H1 (cell line): ENCODE measurements around the gene LGR4. TPM values are rescaled to one million over a fixed set of nuclear protein-coding genes. Genes with fewer than 3 reads are reported as not detected.
A peak's percentile ranks its signal among the peaks of the same experiment; 100 is the strongest.

ENCODE experiments used
- CTCF ChIA-PET: fragments of 300-600 bp; sonication (Branson Sonifier 250); formaldehyde crosslinking; loops from one replicate; lab custom pipeline; 2021; ENCODE audit not compliant: partially characterized antibody; lab: Charles Lee
- POLR2A ChIA-PET: fragments of 300-600 bp; sonication (Branson Sonifier 250); formaldehyde crosslinking; loops from one replicate; lab custom pipeline; 2021; ENCODE audit warnings: inconsistent platforms; ENCODE audit not compliant: partially characterized antibody; lab: Charles Lee
- DNase-seq, 2 experiments: peaks; one replicate each; pipeline versions ENCODE4 v3.0.0 to v3.0.0-alpha.2; 2010 to 2022; ENCODE audit warnings: low spot score in 2 of 2, low read depth in 1 of 2, mixed read lengths in 1 of 2
- FAIRE-seq: peaks from 2 replicates; lab custom pipeline; 2011; peaks lifted over from hg19 to GRCh38; lab: Jason Lieb, UNC
- H2AFZ ChIP-seq: 2 replicates; pipeline ENCODE4 v1.8.1; 2012; ENCODE audit warnings: low read length, inconsistent platforms
- H2AK5ac ChIP-seq: 2 replicates; pipeline ENCODE4 v1.6.1; 2013; ENCODE audit warnings: low read depth, low read length
- H2BK120ac ChIP-seq: replicated peaks from 2 replicates; pipeline ENCODE3; 2013; ENCODE audit warnings: low read depth, low read length, inconsistent platforms
- H2BK12ac ChIP-seq: 2 replicates; pipeline ENCODE4 v1.6.1; 2013; ENCODE audit warnings: low read depth, low read length
- H2BK15ac ChIP-seq: 2 replicates; pipeline ENCODE4 v1.6.1; 2013; ENCODE audit warnings: low read length
- H2BK20ac ChIP-seq: 2 replicates; pipeline ENCODE4 v1.6.1; 2013; ENCODE audit warnings: low read length
- H2BK5ac ChIP-seq: 2 replicates; pipeline ENCODE4 v1.6.1; 2013; ENCODE audit warnings: low read depth, low read length
- H3K14ac ChIP-seq: 2 replicates; pipeline ENCODE4 v1.6.1; 2013; ENCODE audit warnings: inconsistent platforms; ENCODE audit not compliant: insufficient read length
- H3K18ac ChIP-seq: 2 replicates; pipeline ENCODE4 v1.6.1; 2013; ENCODE audit warnings: low read length; ENCODE audit errors: extremely low read depth
- H3K23ac ChIP-seq: 2 replicates; pipeline ENCODE4 v1.6.1; 2013; ENCODE audit warnings: inconsistent platforms; ENCODE audit not compliant: insufficient read length
- H3K23me2 ChIP-seq: 2 replicates; pipeline ENCODE4 v1.6.1; 2013; ENCODE audit warnings: low read depth, low read length
- H3K27ac ChIP-seq: 2 replicates; pipeline ENCODE4 v1.6.1; 2011; ENCODE audit warnings: low read depth, low read length, inconsistent platforms
- H3K27me3 ChIP-seq, 4 experiments: replicated peaks in 1 of 4; 1 replicate in 1 of 4; 2 replicates in 3 of 4; pipeline versions ENCODE4 v1.6.1 to v1.8.1; 2011 to 2013; ENCODE audit warnings: low read length in 3 of 4, mild to moderate bottlenecking in 3 of 4, inconsistent platforms in 2 of 4, mixed read lengths in 2 of 4, moderate library complexity in 1 of 4; ENCODE audit not compliant: control insufficient read depth in 3 of 4, insufficient read depth in 3 of 4; ENCODE audit errors: extremely low read depth in 1 of 4
- H3K36me3 ChIP-seq, 4 experiments: 2 replicates each; pipeline versions ENCODE4 v1.6.1 to v1.8.1; 2011 to 2013; ENCODE audit warnings: mild to moderate bottlenecking in 4 of 4, low read length in 3 of 4, moderate library complexity in 2 of 4, control low read depth in 1 of 4, inconsistent platforms in 1 of 4; ENCODE audit not compliant: insufficient read depth in 4 of 4, control insufficient read depth in 2 of 4
- H3K4ac ChIP-seq: replicated peaks from 2 replicates; pipeline ENCODE3; 2013; ENCODE audit warnings: low read length, low read depth, mixed read lengths, inconsistent platforms; ENCODE audit not compliant: insufficient read length
- H3K4me1 ChIP-seq, 4 experiments: replicated peaks in 1 of 4; 1 replicate in 1 of 4; 2 replicates in 3 of 4; pipeline versions ENCODE4 v1.6.1 to v1.8.1; 2011 to 2013; ENCODE audit warnings: low read length in 3 of 4, inconsistent platforms in 2 of 4, mixed read lengths in 1 of 4; ENCODE audit not compliant: insufficient read depth in 4 of 4, control insufficient read depth in 3 of 4
- H3K4me2 ChIP-seq, 2 experiments: 2 replicates each; pipeline versions ENCODE4 v1.6.1 to v1.8.1; 2011 to 2013; ENCODE audit warnings: low read depth in 2 of 2, low read length in 2 of 2, control low read depth in 1 of 2, inconsistent platforms in 1 of 2, mild to moderate bottlenecking in 1 of 2; ENCODE audit not compliant: insufficient read depth in 1 of 2
- H3K4me3 ChIP-seq, 4 experiments: fragments of 200-600, 300-600 bp in 1 of 4; sonication (generic), shearing (Covaris generic), sonication (Bioruptor Twin) in 1 of 4; 2 replicates each; pipeline versions ENCODE4 v1.5.1 to v1.8.1; 2011 to 2016; ENCODE audit warnings: low read length in 4 of 4, low read depth in 3 of 4, control low read depth in 2 of 4, inconsistent platforms in 2 of 4, mild to moderate bottlenecking in 2 of 4, mixed read lengths in 1 of 4, moderate library complexity in 1 of 4; ENCODE audit not compliant: insufficient read depth in 2 of 4; ENCODE audit errors: extremely low read depth in 1 of 4
- H3K56ac ChIP-seq: replicated peaks from 2 replicates; pipeline ENCODE3; 2013; ENCODE audit warnings: low read depth, mild to moderate bottlenecking, mixed read lengths, low read length, inconsistent platforms; ENCODE audit not compliant: insufficient read length
- H3K79me1 ChIP-seq: 2 replicates; pipeline ENCODE4 v1.6.1; 2013; ENCODE audit warnings: low read depth, low read length, control low read depth
- H3K79me2 ChIP-seq, 2 experiments: 2 replicates each; pipeline versions ENCODE4 v1.6.1 to v1.8.1; 2012 to 2013; ENCODE audit warnings: low read length in 2 of 2, mild to moderate bottlenecking in 2 of 2, inconsistent platforms in 1 of 2; ENCODE audit not compliant: insufficient read depth in 2 of 2, control insufficient read depth in 1 of 2
- H3K9ac ChIP-seq, 4 experiments: replicated peaks in 1 of 4; 1 replicate in 1 of 4; 2 replicates in 3 of 4; pipeline versions ENCODE4 v1.6.1 to v1.8.1; 2011 to 2013; ENCODE audit warnings: low read depth in 3 of 4, low read length in 3 of 4, control low read depth in 2 of 4, mild to moderate bottlenecking in 2 of 4, moderate library complexity in 2 of 4, inconsistent platforms in 1 of 4; ENCODE audit errors: extremely low read depth in 1 of 4
- H3K9me3 ChIP-seq, 2 experiments: 2 replicates each; pipeline versions ENCODE4 v1.6.1 to v1.8.1; 2012 to 2013; ENCODE audit warnings: mild to moderate bottlenecking in 2 of 2, moderate library complexity in 2 of 2, control low read depth in 1 of 2, inconsistent platforms in 1 of 2, low read depth in 1 of 2, low read length in 1 of 2, mixed read lengths in 1 of 2; ENCODE audit not compliant: insufficient read depth in 2 of 2
- H4K20me1 ChIP-seq, 2 experiments: replicated peaks in 1 of 2; 2 replicates each; pipeline versions ENCODE3 to v1.8.1; 2011 to 2013; ENCODE audit warnings: inconsistent platforms in 2 of 2, low read length in 2 of 2, mild to moderate bottlenecking in 1 of 2; ENCODE audit not compliant: insufficient read depth in 2 of 2, control insufficient read depth in 1 of 2
- H4K5ac ChIP-seq: 2 replicates; pipeline ENCODE4 v1.6.1; 2013; ENCODE audit warnings: low read length, low read depth, mixed read lengths, inconsistent platforms; ENCODE audit not compliant: insufficient read length
- H4K8ac ChIP-seq: 2 replicates; pipeline ENCODE4 v1.8.0; 2013; ENCODE audit warnings: mild to moderate bottlenecking, moderate library complexity, low read length, inconsistent platforms; ENCODE audit not compliant: insufficient read depth; ENCODE audit errors: extremely low read depth
- H4K91ac ChIP-seq: replicated peaks from 2 replicates; pipeline ENCODE3; 2013; ENCODE audit warnings: low read length, mixed read lengths, inconsistent platforms; ENCODE audit not compliant: insufficient read length
- CHD1 ChIP-seq: IDR thresholded peaks from 2 replicates; pipeline ENCODE4 v1.6.1; 2012; ENCODE audit warnings: low read depth, low read length, improper control_type of control experiment
- CHD2 ChIP-seq: IDR thresholded peaks from 2 replicates; pipeline ENCODE4 v1.6.1; 2012; ENCODE audit warnings: low read length, improper control_type of control experiment
- CREB1 ChIP-seq: IDR thresholded peaks from 2 replicates; pipeline ENCODE4 v1.6.1; 2012; ENCODE audit warnings: inconsistent platforms
- CTCF ChIP-seq, 3 experiments: IDR thresholded peaks; 1 replicate in 2 of 3; 2 replicates in 1 of 3; pipeline versions ENCODE4 v1.5.1 to v1.6.1; 2011; ENCODE audit warnings: low read length in 3 of 3, mild to moderate bottlenecking in 3 of 3, inconsistent platforms in 2 of 3, low read depth in 1 of 3, moderate library complexity in 1 of 3; ENCODE audit not compliant: insufficient read depth in 1 of 3; ENCODE audit errors: control extremely low read depth in 1 of 3
- GABPA ChIP-seq: IDR thresholded peaks from 2 replicates; pipeline ENCODE4 v1.6.1; 2011; ENCODE audit warnings: mild to moderate bottlenecking, low read length, moderate library complexity, borderline replicate concordance; ENCODE audit not compliant: insufficient read depth
- NANOG ChIP-seq: IDR thresholded peaks from 2 replicates; pipeline ENCODE4 v1.6.1; 2011; ENCODE audit warnings: low read length, low read depth, mild to moderate bottlenecking, inconsistent platforms; ENCODE audit not compliant: insufficient read depth, poor library complexity, severe bottlenecking
- NRF1 ChIP-seq: IDR thresholded peaks from 2 replicates; pipeline ENCODE4 v1.6.1; 2011; ENCODE audit warnings: mild to moderate bottlenecking, low read depth, low read length, improper control_type of control experiment
- SIRT6 ChIP-seq: IDR thresholded peaks from one replicate; pipeline ENCODE4 v1.7.1; 2012; ENCODE audit warnings: low read length, inconsistent platforms
- TAF1 ChIP-seq: IDR thresholded peaks from 2 replicates; pipeline ENCODE4 v1.6.1; 2011; ENCODE audit warnings: mild to moderate bottlenecking, low read depth, low read length
- WGBS, 2 experiments: shearing (Covaris generic) in 1 of 2; methylation state at CpG; one replicate each; pipeline versions ENCODE4 v1.1.6 to v1.1.7; 2013 to 2015; ENCODE audit warnings: low lambda C conversion rate in 2 of 2, mixed read lengths in 2 of 2, inconsistent platforms in 1 of 2, low coverage in 1 of 2, missing lambda C conversion rate in 1 of 2; ENCODE audit not compliant: insufficient replicate concordance in 2 of 2, insufficient coverage in 1 of 2, insufficient read length in 1 of 2; ENCODE audit errors: extremely low coverage in 1 of 2, missing lambda C conversion rate in 1 of 2; 5-methylcytosine and 5-hydroxymethylcytosine counted together
- polyA plus RNA-seq, 7 experiments: library from polyadenylated mRNA; depleted of rRNA in 3 of 7; stranded (reverse) in 5 of 7; unstranded in 2 of 7; fragments of >200 nt in 5 of 7; fragments of 200-250 nt in 2 of 7; gene quantifications; 1 replicate in 5 of 7; 2 replicates in 1 of 7; 4 replicates in 1 of 7; pipeline versions ENCODE4 v1.2.1 to v1.2.3, GENCODE V29; 2011 to 2013; ENCODE audit warnings: missing spikeins in 2 of 7, mixed read lengths in 2 of 7
- total RNA-seq: library from RNA; stranded (reverse); fragmentation: NEBNext Ultra II Directional; extraction: Animal tissue kit (Norgen Biotek cat#: 25700); gene quantifications from 2 replicates; pipeline ENCODE4 v1.2.1, GENCODE V29; 2021

The LGR4 gene
- total and polyA plus RNA-seq, 2 of the 8 experiments (the other 6 are each of a cell fraction or from before 2014, with no cell fraction given) = 26.6 to 61.7 TPM

GRCh38 chr11:27387362-27387761 lies 85.2 kb downstream of the LGR4 start:
- Histone ChIP-seq H2BK12ac (no peak overlapping the region), H3K79me1 (no peaks in the 10 kb centered on the region), H3K14ac (no peak overlapping the region), H4K8ac (no peak overlapping the region), H3K27ac (no peak overlapping the region), H2BK20ac (no peak overlapping the region), H3K4me3 (no peak overlapping the region), H2AK5ac (no peak overlapping the region), H3K9me3 (no peaks in the 10 kb centered on the region), H3K4me2 (no peak overlapping the region), H2BK5ac (no peak overlapping the region), H3K4me1 (peaks cover 4 to 15% (median 9%) of the 10 kb centered on the region in 4 experiments; a peak in 5 of 7 replicates), H3K56ac (no peak overlapping the region), H3K36me3 (peaks cover 0 to 71% (median 19%) of the 10 kb centered on the region in 4 experiments; a peak in 7 of 8 replicates), H3K4ac (no peak overlapping the region), H2AFZ (no peak overlapping the region), H3K23me2 (no peaks in the 10 kb centered on the region; the same call in 1 of the 2 replicates), H4K20me1 (peaks cover 0 to 2% of the 10 kb centered on the region in 2 experiments), H4K5ac (no peak overlapping the region), H4K91ac (no peak overlapping the region), H3K23ac (no peak overlapping the region), H3K9ac (no peak overlapping the region), H3K27me3 (no peaks in the 10 kb centered on the region), H3K79me2 (peaks cover 0 to 20% of the 10 kb centered on the region in 2 experiments; a peak in 2 of 4 replicates), H2BK15ac (no peak overlapping the region), H2BK120ac (no peak overlapping the region), H3K18ac (no peak overlapping the region)
- DNase-seq (no peak), FAIRE-seq (peak; percentile 52)
- TF ChIP-seq TAF1 (no peak), CHD1 (no peak), CHD2 (no peak), CREB1 (no peak), NANOG (no peak), GABPA (no peak), CTCF (IDR thresholded peaks at IDR 0.05; ENCODE audit: control extremely low read depth in 1 of 3, insufficient read depth in 1 of 3, low read depth in 1 of 3, low read length in 3 of 3) (no peak), SIRT6 (no peak), NRF1 (no peak)
- 21% methylated on average over 2 of the region's 2 CpGs; no CpG with 5 or more reads in 1 of the 2 experiments for WGBS, 2 experiments
- CTCF ChIA-PET = interaction anchor here (0.5 to 2.4 kb wide), 2 partner anchors 98 to 103 kb away, joined by 3 to 10 read pairs; no protein-coding TSS in a partner anchor
- POLR2A ChIA-PET = interaction anchor here (1.6 kb wide), 1 partner anchor 13 kb away, joined by 3 read pairs; no protein-coding TSS in a partner anchor
